Articular chondrocyte of knee joint (primary cell): ENCODE data around the gene UPK3BL2. TPM values are rescaled to one million over a fixed set of nuclear protein-coding genes. Genes with fewer than 3 reads are reported as not detected.

ENCODE experiments used
- total RNA-seq: library from RNA; depleted of rRNA; stranded (reverse); fragments of >200 nt; gene quantifications from 2 replicates; pipeline ENCODE4 v1.2.3, GENCODE V29; 2012

Gene UPK3BL2, protein sequence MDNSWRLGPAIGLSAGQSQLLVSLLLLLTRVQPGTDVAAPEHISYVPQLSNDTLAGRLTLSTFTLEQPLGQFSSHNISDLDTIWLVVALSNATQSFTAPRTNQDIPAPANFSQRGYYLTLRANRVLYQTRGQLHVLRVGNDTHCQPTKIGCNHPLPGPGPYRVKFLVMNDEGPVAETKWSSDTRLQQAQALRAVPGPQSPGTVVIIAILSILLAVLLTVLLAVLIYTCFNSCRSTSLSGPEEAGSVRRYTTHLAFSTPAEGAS
- 0.54 and 1.3 TPM in 2 replicates for total RNA-seq

GRCh38 chr7:102543596-102543995 lies at the start of gene UPK3BL2:
Gene UPK3BL2 (minus strand): TSS chr7:102543696. CDS start chr7:102543636, 60 bp downstream.

GRCh38 chr7:102572261-102573239 lies 29.1 kb upstream of the UPK3BL2 start, which contains the start of gene POLR2J3:
Gene POLR2J3 (minus strand): TSS chr7:102572583. CDS start chr7:102572521, 62 bp downstream.

DNA sequence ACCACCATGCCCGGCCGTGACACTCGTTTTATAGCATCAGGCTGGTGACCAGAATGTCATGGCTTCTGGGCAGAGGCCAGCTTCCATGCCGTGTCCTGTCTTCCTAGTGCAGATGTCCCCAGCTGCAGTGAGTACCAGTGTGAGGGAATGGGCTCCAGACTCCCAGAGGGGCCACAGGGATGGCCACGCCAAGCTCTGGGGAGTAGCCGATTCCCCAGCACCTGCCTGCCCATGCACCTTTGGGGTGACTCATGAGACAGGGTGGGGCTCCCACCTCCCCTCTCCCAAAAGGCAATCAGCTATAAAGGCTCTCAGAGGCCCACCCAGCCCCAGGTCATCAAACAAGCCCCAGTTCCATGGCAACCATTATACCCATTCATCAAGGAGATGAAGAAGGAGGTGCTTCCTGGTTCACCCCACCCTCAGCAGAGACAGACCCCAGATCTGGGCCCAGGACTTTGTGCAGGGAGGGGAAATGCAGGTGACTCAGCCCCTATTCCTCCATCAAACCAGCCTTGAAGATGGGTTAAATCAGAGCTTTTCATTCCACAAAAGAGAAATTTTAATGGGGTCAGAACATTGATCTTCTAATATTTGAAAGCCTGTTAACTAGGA lies 7.4 kb upstream of the UPK3BL2 start, which contains the start of gene SPDYE2:
TSS of gene SPDYE2 (plus strand) at position 419 of the 615 bp plus-strand sequence. CDS start 2,030 bp downstream, outside the sequence.

DNA sequence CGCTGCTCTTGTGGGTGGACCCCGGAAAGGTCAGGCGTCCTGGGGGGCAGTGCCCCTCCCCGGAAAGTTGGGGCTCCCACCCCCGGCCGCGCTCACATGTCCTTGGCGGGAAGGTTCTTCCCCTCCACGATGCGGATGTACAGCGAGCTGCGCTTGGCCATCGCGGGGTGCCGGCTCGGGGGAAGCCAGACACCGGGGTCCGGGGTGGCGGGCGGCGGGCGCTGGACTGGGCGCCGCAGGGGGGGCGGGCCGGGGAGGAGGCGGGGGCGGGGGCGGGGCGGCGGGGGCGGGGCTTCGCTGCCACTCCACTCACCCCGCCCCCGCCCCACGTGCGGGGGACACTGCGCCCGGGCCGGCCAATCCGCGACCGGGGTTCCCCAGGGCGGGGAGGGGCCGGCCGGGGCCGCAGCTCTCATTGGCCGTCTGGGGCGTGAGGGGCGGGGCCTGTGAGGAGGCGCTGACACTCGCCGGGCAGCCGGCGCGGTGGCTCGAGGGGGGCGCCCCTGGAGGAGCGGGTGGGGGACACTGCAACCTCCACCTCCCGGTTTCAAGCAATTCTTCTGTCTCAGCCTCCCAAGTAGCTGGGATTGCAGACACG lies 25.8 kb downstream of the UPK3BL2 start, which contains the start of gene RASA4B:
TSS of gene RASA4B (minus strand) at position 228 of the 598 bp plus-strand sequence. CDS start at position 161, 67 bp downstream.

Other genes starting within 250 kb of the UPK3BL2 start
- not detected in 2 replicates for gene SPDYE6, start 187.3 kb downstream of the UPK3BL2 start, total RNA-seq
- gene PRKRIP1, start 147.3 kb downstream of the UPK3BL2 start, total RNA-seq = 15.7 and 17.6 TPM in 2 replicates
- 34.8 and 42.3 TPM in 2 replicates for gene ORAI2, start 110.1 kb downstream of the UPK3BL2 start, total RNA-seq
- 9.5 and 12.1 TPM in 2 replicates for gene ALKBH4, start 78.8 kb downstream of the UPK3BL2 start, total RNA-seq
- 8.5 and 9.9 TPM in 2 replicates for gene LRWD1, start 78.7 kb downstream of the UPK3BL2 start, total RNA-seq
- gene POLR2J, start 64.8 kb downstream of the UPK3BL2 start, total RNA-seq = 20.5 and 35.3 TPM in 2 replicates
- gene RASA4B, start 25.9 kb downstream of the UPK3BL2 start, total RNA-seq = 0.76 and 2.4 TPM in 2 replicates
- 0.13 TPM in 1 of 2 replicates, not detected in the other for gene SPDYE2, start 7.5 kb upstream of the UPK3BL2 start, total RNA-seq
- gene POLR2J3, start 28.9 kb upstream of the UPK3BL2 start, total RNA-seq = 46.7 and 58.3 TPM in 2 replicates
- gene RASA4, start 73.1 kb upstream of the UPK3BL2 start, total RNA-seq = 8.0 and 8.6 TPM in 2 replicates
- gene UPK3BL1, start 99.1 kb upstream of the UPK3BL2 start, total RNA-seq = 1.3 and 2.9 TPM in 2 replicates
- not detected in 2 replicates for gene SPDYE2B, start 106.6 kb upstream of the UPK3BL2 start, total RNA-seq
- 5.0 and 7.5 TPM in 2 replicates for gene POLR2J2, start 128.0 kb upstream of the UPK3BL2 start, total RNA-seq
- gene FAM185A, start 205.3 kb upstream of the UPK3BL2 start, total RNA-seq = 8.6 and 9.9 TPM in 2 replicates